HepG2 (cell line): ENCODE measurements around the gene BRMS1. TPM values are rescaled to one million over a fixed set of nuclear protein-coding genes. Genes with fewer than 3 reads are reported as not detected.

Experiments used
- ATAD3A ChIP-seq: sonication (generic); formaldehyde crosslinking; IDR thresholded peaks from 2 replicates; pipeline ENCODE4 v1.4.0; 2020; ENCODE audit warnings: missing genetic modification reagents
- FOXC1 ChIP-seq: sonication (generic); formaldehyde crosslinking; IDR thresholded peaks from 2 replicates; pipeline ENCODE4 v1.8.0; 2022; ENCODE audit warnings: mild to moderate bottlenecking, missing genetic modification reagents, borderline replicate concordance
- HOXA7 ChIP-seq: sonication (generic); formaldehyde crosslinking; IDR thresholded peaks from 2 replicates; pipeline ENCODE4 v1.8.1; 2022; ENCODE audit warnings: mild to moderate bottlenecking, missing genetic modification reagents, moderate library complexity
- KAT2B ChIP-seq: fragments of 150-350 bp; IDR thresholded peaks from 2 replicates; pipeline ENCODE4 v1.6.1; 2014; ENCODE audit warnings: low read depth, low read length, borderline replicate concordance
- NFIC ChIP-seq: IDR thresholded peaks from 2 replicates; pipeline ENCODE4 v1.6.1; 2012; ENCODE audit warnings: mild to moderate bottlenecking, low read length, inconsistent platforms
- NR1H2 ChIP-seq: sonication (generic); formaldehyde crosslinking; IDR thresholded peaks from 2 replicates; pipeline ENCODE4 v1.8.1; 2022; ENCODE audit warnings: low read depth, missing genetic modification reagents, borderline replicate concordance
- RAD51 ChIP-seq: fragments of 450-650 bp; IDR thresholded peaks from 2 replicates; pipeline ENCODE4 v1.6.1; 2016; ENCODE audit warnings: borderline replicate concordance
- TBX2 ChIP-seq: sonication (generic); formaldehyde crosslinking; IDR thresholded peaks from 2 replicates; pipeline ENCODE4 v1.5.0; 2020; ENCODE audit warnings: missing genetic modification reagents, mild to moderate bottlenecking, borderline replicate concordance
- ZNF224 ChIP-seq: sonication (generic); formaldehyde crosslinking; IDR thresholded peaks from 2 replicates; pipeline ENCODE4 v1.5.0; 2020; ENCODE audit warnings: mild to moderate bottlenecking, missing genetic modification reagents
- ZNF530 ChIP-seq: sonication (generic); formaldehyde crosslinking; IDR thresholded peaks from 2 replicates; pipeline ENCODE4 v1.5.0; 2020; ENCODE audit warnings: low read depth, mild to moderate bottlenecking, missing genetic modification reagents
- ZNF557 ChIP-seq: sonication (generic); formaldehyde crosslinking; IDR thresholded peaks from 2 replicates; pipeline ENCODE4 v1.4.0; 2020; ENCODE audit warnings: missing genetic modification reagents
- ZSCAN12 ChIP-seq: sonication (generic); formaldehyde crosslinking; IDR thresholded peaks from 2 replicates; pipeline ENCODE4 v1.9.0; 2021; ENCODE audit warnings: mild to moderate bottlenecking, missing genetic modification reagents
- polyA plus RNA-seq, 8 experiments: library from polyadenylated mRNA; depleted of rRNA in 3 of 8; stranded (reverse) in 7 of 8; unstranded in 1 of 8; fragments of >200 nt; fragmentation: Illumina TruSeq in 4 of 8; extraction: Trizol in 4 of 8; gene quantifications; 2 replicates each; pipeline versions ENCODE4 v1.2.1 to v1.2.3, GENCODE V29; 2011 to 2016; ENCODE audit warnings: low read depth in 4 of 8, missing spikeins in 1 of 8, mixed read lengths in 1 of 8; ENCODE audit not compliant: insufficient read depth in 1 of 8
- total RNA-seq, 5 experiments: library from RNA; depleted of rRNA; stranded (reverse); fragments of >200 nt; fragmentation: Illumina TruSeq; extraction: Trizol; gene quantifications; 2 replicates each; pipeline ENCODE4 v1.2.3, GENCODE V29; 2016; ENCODE audit warnings: low read depth in 1 of 5
- TF ChIP-seq, protein P1 (sequence below): sonication (generic); formaldehyde crosslinking; IDR thresholded peaks from 2 replicates; pipeline ENCODE4 v1.4.0; 2020; ENCODE audit warnings: missing genetic modification reagents, borderline replicate concordance
- TF ChIP-seq, protein P2 (sequence below): sonication (generic); formaldehyde crosslinking; IDR thresholded peaks from 2 replicates; pipeline ENCODE4 v1.8.0; 2022; ENCODE audit warnings: mild to moderate bottlenecking, missing genetic modification reagents, moderate library complexity
- TF ChIP-seq, protein P3 (sequence below), 2 experiments: fragments of 450-650 bp in 1 of 2; sonication (generic) in 1 of 2; formaldehyde crosslinking in 1 of 2; IDR thresholded peaks; 2 replicates each; pipeline versions ENCODE4 v1.6.1 to v1.8.0; 2016 to 2022; ENCODE audit warnings: antibody characterized with exemption in 1 of 2, mild to moderate bottlenecking in 1 of 2, missing genetic modification reagents in 1 of 2

Gene BRMS1
- total and polyA plus RNA-seq, 2 of the 13 experiments (the other 11 are each of a cell fraction or from before 2014, with no cell fraction given) = 15.8 to 55.7 TPM

DNA sequence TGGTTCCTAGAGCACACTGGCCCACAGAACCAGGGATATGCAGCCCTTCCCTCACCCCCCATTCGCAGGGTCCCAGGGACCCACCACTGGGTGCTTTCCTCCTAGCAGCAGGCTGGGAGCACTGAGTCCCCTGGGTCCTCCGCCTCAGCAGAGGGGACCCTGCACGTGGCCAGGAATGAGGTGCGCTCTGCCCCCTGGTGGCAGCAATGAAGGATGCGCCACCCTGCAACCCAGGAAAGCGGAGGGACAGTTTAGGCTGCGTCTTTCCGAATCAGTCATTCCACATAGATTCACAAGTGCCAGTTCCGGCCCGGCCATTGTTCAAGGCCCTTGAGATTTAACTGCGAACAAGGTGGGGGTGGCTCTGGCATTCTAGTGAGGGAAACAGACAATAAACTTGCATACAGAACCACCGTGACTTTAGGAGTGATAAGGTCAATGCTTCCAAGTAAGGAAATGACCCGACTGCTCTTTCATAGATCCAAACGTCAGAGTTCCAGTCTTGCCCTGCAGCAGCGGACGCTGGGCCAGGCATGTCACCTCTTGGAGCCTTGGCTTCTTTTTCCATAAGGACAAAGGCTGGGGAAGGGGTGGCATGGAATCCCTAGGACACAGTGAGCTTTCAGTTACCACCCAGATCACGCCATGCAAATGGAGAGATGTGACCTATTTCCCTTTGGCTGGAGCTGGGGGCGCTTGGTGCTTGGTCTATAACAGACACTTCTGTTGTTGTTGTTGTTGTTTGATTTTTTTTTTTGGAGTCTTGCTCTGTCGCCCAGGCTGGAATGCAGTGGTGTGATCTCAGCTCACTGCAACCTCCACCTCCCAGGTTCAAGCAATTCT, 16.4 kb downstream of the BRMS1 start (continued):
- TF ChIP-seq, protein P1, sequence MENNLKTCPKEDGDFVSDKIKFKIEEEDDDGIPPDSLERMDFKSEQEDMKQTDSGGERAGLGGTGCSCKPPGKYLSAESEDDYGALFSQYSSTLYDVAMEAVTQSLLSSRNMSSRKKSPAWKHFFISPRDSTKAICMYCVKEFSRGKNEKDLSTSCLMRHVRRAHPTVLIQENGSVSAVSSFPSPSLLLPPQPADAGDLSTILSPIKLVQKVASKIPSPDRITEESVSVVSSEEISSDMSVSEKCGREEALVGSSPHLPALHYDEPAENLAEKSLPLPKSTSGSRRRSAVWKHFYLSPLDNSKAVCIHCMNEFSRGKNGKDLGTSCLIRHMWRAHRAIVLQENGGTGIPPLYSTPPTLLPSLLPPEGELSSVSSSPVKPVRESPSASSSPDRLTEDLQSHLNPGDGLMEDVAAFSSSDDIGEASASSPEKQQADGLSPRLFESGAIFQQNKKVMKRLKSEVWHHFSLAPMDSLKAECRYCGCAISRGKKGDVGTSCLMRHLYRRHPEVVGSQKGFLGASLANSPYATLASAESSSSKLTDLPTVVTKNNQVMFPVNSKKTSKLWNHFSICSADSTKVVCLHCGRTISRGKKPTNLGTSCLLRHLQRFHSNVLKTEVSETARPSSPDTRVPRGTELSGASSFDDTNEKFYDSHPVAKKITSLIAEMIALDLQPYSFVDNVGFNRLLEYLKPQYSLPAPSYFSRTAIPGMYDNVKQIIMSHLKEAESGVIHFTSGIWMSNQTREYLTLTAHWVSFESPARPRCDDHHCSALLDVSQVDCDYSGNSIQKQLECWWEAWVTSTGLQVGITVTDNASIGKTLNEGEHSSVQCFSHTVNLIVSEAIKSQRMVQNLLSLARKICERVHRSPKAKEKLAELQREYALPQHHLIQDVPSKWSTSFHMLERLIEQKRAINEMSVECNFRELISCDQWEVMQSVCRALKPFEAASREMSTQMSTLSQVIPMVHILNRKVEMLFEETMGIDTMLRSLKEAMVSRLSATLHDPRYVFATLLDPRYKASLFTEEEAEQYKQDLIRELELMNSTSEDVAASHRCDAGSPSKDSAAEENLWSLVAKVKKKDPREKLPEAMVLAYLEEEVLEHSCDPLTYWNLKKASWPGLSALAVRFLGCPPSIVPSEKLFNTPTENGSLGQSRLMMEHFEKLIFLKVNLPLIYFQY (CRISPR knock-in tag) = 0 out of 2 replicates have a peak, but pooled peaks have one; percentile 37
- peak; percentile 68; the same call in 1 of the 2 replicates for TF ChIP-seq TBX2 (CRISPR knock-in tag)
- no peak for TF ChIP-seq HOXA7 (CRISPR knock-in tag)
- no peak for TF ChIP-seq NR1H2 (CRISPR knock-in tag)
- no peak for TF ChIP-seq NFIC
- TF ChIP-seq, protein P2, sequence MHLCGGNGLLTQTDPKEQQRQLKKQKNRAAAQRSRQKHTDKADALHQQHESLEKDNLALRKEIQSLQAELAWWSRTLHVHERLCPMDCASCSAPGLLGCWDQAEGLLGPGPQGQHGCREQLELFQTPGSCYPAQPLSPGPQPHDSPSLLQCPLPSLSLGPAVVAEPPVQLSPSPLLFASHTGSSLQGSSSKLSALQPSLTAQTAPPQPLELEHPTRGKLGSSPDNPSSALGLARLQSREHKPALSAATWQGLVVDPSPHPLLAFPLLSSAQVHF (CRISPR knock-in tag) = 0 out of 2 replicates have a peak, but pooled peaks have one; percentile 48
- TF ChIP-seq RAD51 = no peak
- TF ChIP-seq, protein P3, sequence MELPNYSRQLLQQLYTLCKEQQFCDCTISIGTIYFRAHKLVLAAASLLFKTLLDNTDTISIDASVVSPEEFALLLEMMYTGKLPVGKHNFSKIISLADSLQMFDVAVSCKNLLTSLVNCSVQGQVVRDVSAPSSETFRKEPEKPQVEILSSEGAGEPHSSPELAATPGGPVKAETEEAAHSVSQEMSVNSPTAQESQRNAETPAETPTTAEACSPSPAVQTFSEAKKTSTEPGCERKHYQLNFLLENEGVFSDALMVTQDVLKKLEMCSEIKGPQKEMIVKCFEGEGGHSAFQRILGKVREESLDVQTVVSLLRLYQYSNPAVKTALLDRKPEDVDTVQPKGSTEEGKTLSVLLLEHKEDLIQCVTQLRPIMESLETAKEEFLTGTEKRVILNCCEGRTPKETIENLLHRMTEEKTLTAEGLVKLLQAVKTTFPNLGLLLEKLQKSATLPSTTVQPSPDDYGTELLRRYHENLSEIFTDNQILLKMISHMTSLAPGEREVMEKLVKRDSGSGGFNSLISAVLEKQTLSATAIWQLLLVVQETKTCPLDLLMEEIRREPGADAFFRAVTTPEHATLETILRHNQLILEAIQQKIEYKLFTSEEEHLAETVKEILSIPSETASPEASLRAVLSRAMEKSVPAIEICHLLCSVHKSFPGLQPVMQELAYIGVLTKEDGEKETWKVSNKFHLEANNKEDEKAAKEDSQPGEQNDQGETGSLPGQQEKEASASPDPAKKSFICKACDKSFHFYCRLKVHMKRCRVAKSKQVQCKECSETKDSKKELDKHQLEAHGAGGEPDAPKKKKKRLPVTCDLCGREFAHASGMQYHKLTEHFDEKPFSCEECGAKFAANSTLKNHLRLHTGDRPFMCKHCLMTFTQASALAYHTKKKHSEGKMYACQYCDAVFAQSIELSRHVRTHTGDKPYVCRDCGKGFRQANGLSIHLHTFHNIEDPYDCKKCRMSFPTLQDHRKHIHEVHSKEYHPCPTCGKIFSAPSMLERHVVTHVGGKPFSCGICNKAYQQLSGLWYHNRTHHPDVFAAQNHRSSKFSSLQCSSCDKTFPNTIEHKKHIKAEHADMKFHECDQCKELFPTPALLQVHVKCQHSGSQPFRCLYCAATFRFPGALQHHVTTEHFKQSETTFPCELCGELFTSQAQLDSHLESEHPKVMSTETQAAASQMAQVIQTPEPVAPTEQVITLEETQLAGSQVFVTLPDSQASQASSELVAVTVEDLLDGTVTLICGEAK (IDR thresholded peaks at IDR 0.05) = no peak
- TF ChIP-seq, protein P3 (CRISPR knock-in tag; IDR thresholded peaks at IDR 0.05) = peak; percentile 45; the same call in 1 of the 2 replicates
- no peak; the same call in 1 of the 2 replicates for TF ChIP-seq ZNF224 (CRISPR knock-in tag)
- no peak for TF ChIP-seq KAT2B
- TF ChIP-seq ZSCAN12 (CRISPR knock-in tag) = no peak
- no peak for TF ChIP-seq ATAD3A (CRISPR knock-in tag)
- no peak for TF ChIP-seq ZNF557
- TF ChIP-seq ZNF530 (CRISPR knock-in tag) = no peak
- 0 out of 2 replicates have a peak, but pooled peaks have one; percentile 19 for TF ChIP-seq FOXC1 (CRISPR knock-in tag)
